Activated T-cell treated with anti-CD3 and anti-CD28 coated beads, Interleukin-2, amount 50 U/mL, for 24 hours (primary cell): ENCODE data around the gene OR4C13.
"Not testable (repeated sequence)": the region's sequence is repeated elsewhere in the genome, so short reads cannot be mapped to it uniquely, and the experiment has no call there.

Experiments
- DNase-seq: peaks from one replicate; pipeline ENCODE4 v3.0.0-alpha.2; 2020
- H3K27ac Mint-ChIP-seq: 2 replicates; pipeline ENCODE4 v1.8.0; 2020; ENCODE audit warnings: mild to moderate bottlenecking, mixed read lengths
- H3K27me3 Mint-ChIP-seq: 2 replicates; pipeline ENCODE4 v1.8.0; 2020; ENCODE audit warnings: mixed read lengths
- H3K36me3 Mint-ChIP-seq: 2 replicates; pipeline ENCODE4 v1.8.0; 2020; ENCODE audit warnings: low read depth, mixed read lengths
- H3K4me1 Mint-ChIP-seq: 2 replicates; pipeline ENCODE4 v1.8.0; 2020; ENCODE audit warnings: low read depth, mixed read lengths
- H3K4me3 Mint-ChIP-seq: 2 replicates; pipeline ENCODE4 v1.8.0; 2020; ENCODE audit warnings: mild to moderate bottlenecking, moderate library complexity, mixed read lengths
- H3K9me3 Mint-ChIP-seq: 2 replicates; pipeline ENCODE4 v1.8.0; 2020; ENCODE audit warnings: mixed read lengths

OR4C13 gene

DNA sequence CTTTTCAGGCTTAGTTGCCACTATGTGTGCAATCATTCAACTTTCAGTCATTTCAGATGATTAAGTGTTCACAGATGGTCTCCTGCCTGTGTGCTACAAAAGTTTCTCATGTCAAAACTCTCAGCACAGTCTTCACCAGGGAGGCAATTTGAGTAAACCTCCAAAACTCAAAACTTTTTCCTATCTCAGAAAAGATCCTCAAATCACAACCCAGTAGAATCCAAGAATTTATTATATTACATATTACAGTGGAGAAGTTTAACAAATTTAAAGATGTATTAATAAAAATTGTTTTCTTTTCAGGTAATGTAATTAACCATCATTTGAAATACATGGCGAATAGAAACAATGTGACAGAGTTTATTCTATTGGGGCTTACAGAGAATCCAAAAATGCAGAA, at the start of gene OR4C13:
Gene OR4C13, plus strand, starts transcription at position 301 of the 400 bp plus-strand sequence. Its CDS starts 32 bp downstream, at position 333.
- no peak within 1 kb of the TSS for H3K4me3 Mint-ChIP-seq
- no peaks in the 10 kb centered on the region for H3K36me3 Mint-ChIP-seq
- H3K27me3 Mint-ChIP-seq, result no peaks in the 10 kb centered on the region
- H3K27ac Mint-ChIP-seq, result no peak within 1 kb of the TSS
- DNase-seq, result no peak
- H3K4me1 Mint-ChIP-seq, result no peaks in the 10 kb centered on the region
- peaks cover 24% of the 10 kb centered on the region for H3K9me3 Mint-ChIP-seq

DNA sequence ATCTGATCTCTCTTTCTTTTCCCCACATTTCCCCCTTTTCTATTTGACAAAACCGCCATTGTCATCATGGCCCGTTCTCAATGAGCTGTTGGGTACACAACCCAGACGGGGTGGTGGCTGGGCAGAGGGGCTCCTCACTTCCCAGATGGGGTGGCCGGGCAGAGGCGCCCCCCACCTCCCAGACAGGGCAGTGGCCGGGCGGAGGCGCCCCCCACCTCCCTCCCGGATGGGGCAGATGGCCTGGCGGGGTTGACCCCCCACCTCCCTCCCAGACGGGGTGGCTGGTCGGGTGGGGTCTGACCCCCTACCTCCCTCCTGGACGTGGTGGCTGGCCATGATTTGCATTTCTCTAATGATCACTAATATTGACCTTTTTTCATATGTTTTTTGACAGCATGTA, 40.7 kb upstream of the OR4C13 start:
- H3K27ac Mint-ChIP-seq, DNase-seq, H3K36me3 Mint-ChIP-seq, H3K4me3 Mint-ChIP-seq, H3K4me1 Mint-ChIP-seq, H3K27me3 Mint-ChIP-seq: not testable (repeated sequence)
- H3K9me3 Mint-ChIP-seq, result peaks cover 27% of the 10 kb centered on the region

DNA sequence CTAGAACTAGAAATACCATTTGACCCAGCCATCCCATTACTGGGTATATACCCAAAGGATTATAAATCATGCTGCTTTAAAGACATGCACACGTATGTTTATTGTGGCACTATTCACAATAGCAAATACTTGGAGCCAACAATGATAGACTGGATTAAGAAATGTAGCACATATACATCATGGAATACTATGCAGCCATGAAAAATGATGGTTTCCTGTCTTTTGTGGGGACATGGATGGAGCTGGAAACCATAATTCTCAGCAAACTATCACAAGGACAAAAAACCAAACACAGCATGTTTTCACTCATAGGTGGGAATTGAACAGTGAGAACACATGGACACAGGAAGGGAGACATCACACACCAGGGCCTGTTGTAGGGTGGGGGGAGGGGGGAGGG, 3.5 kb upstream of the OR4C13 start:
- H3K4me3 Mint-ChIP-seq, H3K4me1 Mint-ChIP-seq, H3K27me3 Mint-ChIP-seq, H3K36me3 Mint-ChIP-seq, H3K27ac Mint-ChIP-seq, DNase-seq: not testable (repeated sequence)
- H3K9me3 Mint-ChIP-seq, result peaks cover 25% of the 10 kb centered on the region

DNA sequence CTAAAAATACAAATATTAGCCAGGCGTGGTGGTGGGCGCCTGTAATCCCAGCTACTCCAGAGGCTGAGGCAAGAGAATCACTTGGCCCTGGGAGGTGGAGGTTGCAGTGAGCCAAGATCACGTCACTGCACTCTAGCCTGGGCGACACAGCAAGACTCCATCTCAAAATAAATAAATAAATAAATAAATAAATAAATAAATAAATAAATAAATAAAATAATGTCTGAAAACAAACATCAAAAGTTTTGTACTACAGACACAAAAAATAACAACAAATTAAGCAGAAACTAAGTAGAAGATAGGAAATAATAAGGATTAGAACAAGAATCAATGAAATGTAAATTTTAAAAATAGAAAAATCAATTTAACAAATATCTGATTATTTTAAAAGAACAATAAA, 21.2 kb downstream of the OR4C13 start:
- DNase-seq, H3K36me3 Mint-ChIP-seq, H3K27ac Mint-ChIP-seq, H3K4me1 Mint-ChIP-seq, H3K4me3 Mint-ChIP-seq, H3K27me3 Mint-ChIP-seq: not testable (repeated sequence)
- H3K9me3 Mint-ChIP-seq, result peaks cover 21% of the 10 kb centered on the region

DNA sequence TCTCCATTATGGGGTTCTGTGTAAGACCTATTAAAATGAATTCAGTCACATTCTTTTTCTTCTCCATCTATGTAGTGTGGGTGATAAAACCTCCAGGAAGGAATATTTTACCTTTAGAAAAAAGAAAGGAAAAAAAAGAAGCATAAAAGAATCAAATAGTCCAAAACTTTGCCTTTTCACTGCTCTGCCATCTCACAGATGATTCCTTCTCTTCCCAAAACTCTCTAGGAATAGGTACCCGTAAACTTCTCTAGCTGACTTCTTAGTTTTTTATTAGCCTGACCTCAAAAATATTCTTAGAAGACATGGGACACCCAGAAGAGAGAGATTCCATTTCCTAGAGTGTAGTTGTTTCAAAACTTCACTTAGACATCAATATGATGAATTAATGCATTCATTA, 30.2 kb downstream of the OR4C13 start, which contains the start of gene OR4C12:
Gene OR4C12, minus strand, starts transcription at position 101 of the 400 bp plus-strand sequence. Its CDS starts 34 bp downstream, at position 67.
- not testable (repeated sequence) for H3K36me3 Mint-ChIP-seq, DNase-seq, H3K4me1 Mint-ChIP-seq, H3K4me3 Mint-ChIP-seq, H3K27ac Mint-ChIP-seq, H3K27me3 Mint-ChIP-seq
- peaks cover 12% of the 10 kb centered on the region for H3K9me3 Mint-ChIP-seq

DNA sequence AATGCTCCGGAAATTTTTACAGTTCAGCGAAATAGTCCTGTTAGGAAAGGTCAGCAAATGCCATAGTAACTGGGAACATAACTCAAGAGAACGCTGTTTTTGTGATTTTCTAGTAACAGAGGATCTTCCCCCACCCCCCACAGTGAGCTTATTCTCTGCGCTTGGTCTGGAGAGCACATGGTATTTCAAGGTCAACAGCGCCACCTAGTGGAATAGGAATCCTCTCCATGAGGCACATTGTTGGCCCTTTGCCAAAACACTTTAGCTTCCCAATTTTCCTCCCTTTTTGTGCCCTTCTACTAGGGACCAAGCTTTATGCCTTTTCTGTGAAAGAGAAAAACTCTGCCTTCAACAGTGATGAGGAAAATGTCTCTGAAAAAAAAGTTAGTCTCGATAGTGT, 43.4 kb downstream of the OR4C13 start:
- Mint-ChIP-seq H3K4me3 (no peak overlapping the region), H3K27ac (no peak overlapping the region), H3K4me1 (no peaks in the 10 kb centered on the region), H3K36me3 (no peaks in the 10 kb centered on the region), H3K27me3 (no peaks in the 10 kb centered on the region), H3K9me3 (peaks cover 11% of the 10 kb centered on the region)
- no peak for DNase-seq
